ENCODE measurements around the gene ELL.
A peak's percentile ranks its signal among the peaks of the same experiment; 100 is the strongest.
"Not testable (repeated sequence)": the region's sequence is repeated elsewhere in the genome, so short reads cannot be mapped to it uniquely, and the experiment has no call there.

Gene ELL

GRCh38 chr19:18538115-18538514 is 16.2 kb upstream of the ELL start:
- Histone ChIP-seq H3K4me3 (no peak overlapping the region), H3K36me3 (ENCODE audit: insufficient read depth, low read length) (peaks cover 46% of the 10 kb centered on the region), H3K9me3 (ENCODE audit: low read depth, low read length) (no peaks in the 10 kb centered on the region), H3K9ac (ENCODE audit: insufficient read length) (no peak overlapping the region), H3K27ac (no peak overlapping the region)
- no peak for DNase-seq (ENCODE audit: low read depth, low spot score)
- TF ChIP-seq FOXP2 (optimal IDR thresholded peaks at IDR 0.05; ENCODE audit: control extremely low read depth, extremely low read length, insufficient read depth) (no peak), EZH2 (IDR thresholded peaks at IDR 0.05) (no peak), POLR2AphosphoS5 (IDR thresholded peaks at IDR 0.05; ENCODE audit: borderline replicate concordance, low read depth, low read length) (no peak)

GRCh38 chr19:18537431-18537830 is 15.6 kb upstream of the ELL start:
- no peak for TF ChIP-seq POLR2AphosphoS5 (IDR thresholded peaks at IDR 0.05; ENCODE audit: borderline replicate concordance, low read depth, low read length)
- no peak for TF ChIP-seq FOXP2 (optimal IDR thresholded peaks at IDR 0.05; ENCODE audit: control extremely low read depth, extremely low read length, insufficient read depth)
- TF ChIP-seq EZH2 (IDR thresholded peaks at IDR 0.05): no peak
- Histone ChIP-seq H3K4me3 (no peak overlapping the region), H3K9ac (ENCODE audit: insufficient read length) (no peak overlapping the region), H3K36me3 (ENCODE audit: insufficient read depth, low read length) (peaks cover 53% of the 10 kb centered on the region), H3K27ac (no peak overlapping the region), H3K9me3 (ENCODE audit: low read depth, low read length) (no peaks in the 10 kb centered on the region)
- no peak for DNase-seq (ENCODE audit: low read depth, low spot score)

GRCh38 chr19:18536475-18536874 is 14.6 kb upstream of the ELL start:
- Histone ChIP-seq H3K4me3 (no peak overlapping the region), H3K36me3 (ENCODE audit: insufficient read depth, low read length) (peaks cover 55% of the 10 kb centered on the region), H3K27ac (no peak overlapping the region), H3K9ac (ENCODE audit: insufficient read length) (no peak overlapping the region), H3K9me3 (ENCODE audit: low read depth, low read length) (no peaks in the 10 kb centered on the region)
- no peak for DNase-seq (ENCODE audit: low read depth, low spot score)
- TF ChIP-seq EZH2 (IDR thresholded peaks at IDR 0.05): no peak
- TF ChIP-seq FOXP2 (optimal IDR thresholded peaks at IDR 0.05; ENCODE audit: control extremely low read depth, extremely low read length, insufficient read depth): no peak
- no peak for TF ChIP-seq POLR2AphosphoS5 (IDR thresholded peaks at IDR 0.05; ENCODE audit: borderline replicate concordance, low read depth, low read length)

- H3K9ac ChIP-seq (ENCODE audit: insufficient read length): no peak overlapping the region
- H3K27ac ChIP-seq: no peak overlapping the region
- TF ChIP-seq FOXP2 (optimal IDR thresholded peaks at IDR 0.05; ENCODE audit: control extremely low read depth, extremely low read length, insufficient read depth) (no peak), POLR2AphosphoS5 (IDR thresholded peaks at IDR 0.05; ENCODE audit: borderline replicate concordance, low read depth, low read length) (no peak), EZH2 (IDR thresholded peaks at IDR 0.05) (no peak)
- H3K4me3 ChIP-seq: no peak overlapping the region
- H3K36me3 ChIP-seq (ENCODE audit: insufficient read depth, low read length): peaks cover 34% of the 10 kb centered on the region; the same call in 1 of the 2 replicates
- no peaks in the 10 kb centered on the region for H3K9me3 ChIP-seq (ENCODE audit: low read depth, low read length)
- no peak for DNase-seq (ENCODE audit: low read depth, low spot score)
Observed at GRCh38 chr19:18533058-18533457, 11.2 kb upstream of the ELL start.

- Histone ChIP-seq H3K36me3 (ENCODE audit: insufficient read depth, low read length) (peaks cover 30% of the 10 kb centered on the region; the same call in 1 of the 2 replicates), H3K9ac (ENCODE audit: insufficient read length) (no peak overlapping the region), H3K27ac (no peak overlapping the region), H3K4me3 (no peak overlapping the region), H3K9me3 (ENCODE audit: low read depth, low read length) (no peaks in the 10 kb centered on the region)
- DNase-seq (ENCODE audit: low read depth, low spot score): no peak
- TF ChIP-seq FOXP2 (optimal IDR thresholded peaks at IDR 0.05; ENCODE audit: control extremely low read depth, extremely low read length, insufficient read depth) (no peak), POLR2AphosphoS5 (IDR thresholded peaks at IDR 0.05; ENCODE audit: borderline replicate concordance, low read depth, low read length) (no peak), EZH2 (IDR thresholded peaks at IDR 0.05) (no peak)
Observed at GRCh38 chr19:18532168-18532890, 10.5 kb upstream of the ELL start.

GRCh38 chr19:18531485-18531884 is 9.6 kb upstream of the ELL start:
- Histone ChIP-seq H3K9ac (ENCODE audit: insufficient read length) (no peak overlapping the region), H3K4me3 (no peak overlapping the region), H3K9me3 (ENCODE audit: low read depth, low read length) (no peaks in the 10 kb centered on the region), H3K36me3 (ENCODE audit: insufficient read depth, low read length) (peaks cover 25% of the 10 kb centered on the region; the same call in 1 of the 2 replicates), H3K27ac (no peak overlapping the region)
- no peak for TF ChIP-seq EZH2 (IDR thresholded peaks at IDR 0.05)
- no peak for TF ChIP-seq FOXP2 (optimal IDR thresholded peaks at IDR 0.05; ENCODE audit: control extremely low read depth, extremely low read length, insufficient read depth)
- TF ChIP-seq POLR2AphosphoS5 (IDR thresholded peaks at IDR 0.05; ENCODE audit: borderline replicate concordance, low read depth, low read length): no peak
- DNase-seq (ENCODE audit: low read depth, low spot score): no peak

- no peak overlapping the region for H3K27ac ChIP-seq
Observed at GRCh38 chr19:18529782-18530181, 7.9 kb upstream of the ELL start.

GRCh38 chr19:18526316-18526715 is 4.4 kb upstream of the ELL start:
- no peak overlapping the region for H3K27ac ChIP-seq
- no peaks in the 10 kb centered on the region for H3K9me3 ChIP-seq (ENCODE audit: low read depth, low read length)
- TF ChIP-seq FOXP2 (optimal IDR thresholded peaks at IDR 0.05; ENCODE audit: control extremely low read depth, extremely low read length, insufficient read depth) (no peak), POLR2AphosphoS5 (IDR thresholded peaks at IDR 0.05; ENCODE audit: borderline replicate concordance, low read depth, low read length) (no peak), EZH2 (IDR thresholded peaks at IDR 0.05) (no peak)
- no peak overlapping the region for H3K4me3 ChIP-seq
- H3K36me3 ChIP-seq (ENCODE audit: insufficient read depth, low read length): peaks cover under 1% of the 10 kb centered on the region; the same call in 1 of the 2 replicates
- H3K9ac ChIP-seq (ENCODE audit: insufficient read length): no peak overlapping the region
- no peak for DNase-seq (ENCODE audit: low read depth, low spot score)

More at GRCh38 chr19:18529782-18530181, 7.9 kb upstream of the ELL start:
- no peak for DNase-seq (ENCODE audit: low read depth, low spot score)
- Histone ChIP-seq H3K9ac (ENCODE audit: insufficient read length) (no peak overlapping the region), H3K9me3 (ENCODE audit: low read depth, low read length) (no peaks in the 10 kb centered on the region), H3K36me3 (ENCODE audit: insufficient read depth, low read length) (peaks cover 16% of the 10 kb centered on the region; the same call in 1 of the 2 replicates), H3K4me3 (no peak overlapping the region)
- no peak for TF ChIP-seq EZH2 (IDR thresholded peaks at IDR 0.05)

- H3K4me3 ChIP-seq: no peak overlapping the region
- DNase-seq (ENCODE audit: low read depth, low spot score): no peak
- H3K9me3 ChIP-seq (ENCODE audit: low read depth, low read length): no peaks in the 10 kb centered on the region
- no peaks in the 10 kb centered on the region for H3K36me3 ChIP-seq (ENCODE audit: insufficient read depth, low read length)
- no peak overlapping the region for H3K27ac ChIP-seq
- H3K9ac ChIP-seq (ENCODE audit: insufficient read length): no peak overlapping the region
- no peak for TF ChIP-seq EZH2 (IDR thresholded peaks at IDR 0.05)
- no peak for TF ChIP-seq POLR2AphosphoS5 (IDR thresholded peaks at IDR 0.05; ENCODE audit: borderline replicate concordance, low read depth, low read length)
- TF ChIP-seq FOXP2 (optimal IDR thresholded peaks at IDR 0.05; ENCODE audit: control extremely low read depth, extremely low read length, insufficient read depth): no peak
Observed at GRCh38 chr19:18523841-18524240, 2.0 kb upstream of the ELL start.

GRCh38 chr19:18522862-18523440 is 1.1 kb upstream of the ELL start:
- not testable (repeated sequence) for H3K36me3 ChIP-seq (ENCODE audit: insufficient read depth, low read length); H3K9ac ChIP-seq (ENCODE audit: insufficient read length); DNase-seq (ENCODE audit: low read depth, low spot score); H3K9me3 ChIP-seq (ENCODE audit: low read depth, low read length)
- peak overlapping the region; percentile 51 for H3K4me3 ChIP-seq
- H3K27ac ChIP-seq: peak overlapping the region; percentile 39; the same call in 1 of the 2 replicates

All from SK-N-MC (cell line).